GM12865 (cell line): ENCODE measurements around the gene MFF.
"Not testable (repeated sequence)": the region's sequence is repeated elsewhere in the genome, so short reads cannot be mapped to it uniquely, and the experiment has no call there.

Experiments used
- DNase-seq: peaks from one replicate; pipeline ENCODE4 v3.0.0; 2010; ENCODE audit warnings: low read depth
- H3K4me3 ChIP-seq: 2 replicates; pipeline ENCODE4 v1.5.1; 2011; ENCODE audit warnings: mild to moderate bottlenecking, low read depth, low read length, control low read depth
- TF ChIP-seq, protein P1 (sequence below): IDR thresholded peaks from 2 replicates; pipeline ENCODE4 v1.5.1; 2011; ENCODE audit warnings: low read length, control low read depth, low read depth, inconsistent platforms; ENCODE audit not compliant: insufficient read depth; ENCODE audit errors: missing control alignments

The MFF gene

DNA sequence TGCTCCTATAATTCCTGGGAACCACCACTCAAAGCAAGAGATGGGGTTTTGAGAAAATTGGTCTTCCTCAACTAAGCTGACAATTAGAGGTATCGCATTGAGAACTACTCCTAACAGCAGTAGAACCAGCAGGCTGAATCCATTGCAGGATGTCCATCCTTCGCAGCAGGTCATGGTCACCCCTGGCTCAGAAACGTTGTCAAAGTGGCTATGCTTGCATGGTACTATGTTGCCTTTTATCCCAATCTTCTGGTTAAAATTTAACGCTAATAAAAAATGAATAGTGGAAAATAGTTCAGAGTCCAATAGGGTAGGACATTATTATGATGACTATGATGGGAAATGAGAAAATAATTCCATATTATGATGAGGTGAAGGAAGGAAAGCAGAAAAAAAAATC lies 54.0 kb downstream of the MFF start, which contains the start of gene TM4SF20:
Gene TM4SF20, minus strand, starts transcription at position 212 of the 400 bp plus-strand sequence. Its CDS starts 38 bp downstream, at position 174.
- TF ChIP-seq, protein P1, sequence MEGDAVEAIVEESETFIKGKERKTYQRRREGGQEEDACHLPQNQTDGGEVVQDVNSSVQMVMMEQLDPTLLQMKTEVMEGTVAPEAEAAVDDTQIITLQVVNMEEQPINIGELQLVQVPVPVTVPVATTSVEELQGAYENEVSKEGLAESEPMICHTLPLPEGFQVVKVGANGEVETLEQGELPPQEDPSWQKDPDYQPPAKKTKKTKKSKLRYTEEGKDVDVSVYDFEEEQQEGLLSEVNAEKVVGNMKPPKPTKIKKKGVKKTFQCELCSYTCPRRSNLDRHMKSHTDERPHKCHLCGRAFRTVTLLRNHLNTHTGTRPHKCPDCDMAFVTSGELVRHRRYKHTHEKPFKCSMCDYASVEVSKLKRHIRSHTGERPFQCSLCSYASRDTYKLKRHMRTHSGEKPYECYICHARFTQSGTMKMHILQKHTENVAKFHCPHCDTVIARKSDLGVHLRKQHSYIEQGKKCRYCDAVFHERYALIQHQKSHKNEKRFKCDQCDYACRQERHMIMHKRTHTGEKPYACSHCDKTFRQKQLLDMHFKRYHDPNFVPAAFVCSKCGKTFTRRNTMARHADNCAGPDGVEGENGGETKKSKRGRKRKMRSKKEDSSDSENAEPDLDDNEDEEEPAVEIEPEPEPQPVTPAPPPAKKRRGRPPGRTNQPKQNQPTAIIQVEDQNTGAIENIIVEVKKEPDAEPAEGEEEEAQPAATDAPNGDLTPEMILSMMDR = no peak
- no peak within 1 kb of the TSS for H3K4me3 ChIP-seq
- no peak for DNase-seq

DNA sequence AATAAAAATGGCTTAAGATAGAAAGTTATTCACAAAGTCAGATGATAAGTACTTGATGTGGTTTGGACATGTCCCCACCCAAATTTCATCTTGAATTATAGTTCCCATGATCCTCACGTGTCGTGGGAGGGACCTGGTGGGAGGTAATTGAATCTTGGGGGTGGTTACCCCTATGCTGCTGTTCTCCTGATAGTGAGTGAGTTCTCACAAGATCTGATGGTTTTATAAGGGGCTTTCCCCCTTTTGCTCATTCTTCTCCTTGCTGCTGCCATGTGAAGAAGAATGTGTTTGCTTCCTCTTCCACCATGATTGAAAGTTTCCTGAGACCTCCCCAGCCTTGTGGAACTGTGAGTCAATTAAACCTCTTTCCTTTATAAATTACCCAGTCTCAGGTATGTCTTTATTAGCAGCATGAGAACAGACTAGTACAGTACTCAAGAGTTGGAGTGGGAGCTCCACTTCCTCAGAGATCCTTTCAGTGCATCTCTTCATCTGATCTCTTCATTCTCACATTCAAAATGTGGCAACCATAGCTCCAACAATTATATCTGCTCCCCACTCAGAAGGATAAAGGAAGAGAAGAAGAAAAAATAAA lies 57.3 kb downstream of the MFF start:
- not testable (repeated sequence) for H3K4me3 ChIP-seq, DNase-seq

- H3K4me3 ChIP-seq = no peak overlapping the region
- DNase-seq = no peak
Measured at GRCh38 chr2:227383686-227384085, 58.6 kb downstream of the MFF start.

GRCh38 chr2:227386630-227387029 lies 61.6 kb downstream of the MFF start:
- TF ChIP-seq, protein P1 = no peak
- no peak for DNase-seq
- H3K4me3 ChIP-seq = no peak overlapping the region

More at GRCh38 chr2:227383686-227384085, 58.6 kb downstream of the MFF start:
- TF ChIP-seq, protein P1 = no peak

DNA sequence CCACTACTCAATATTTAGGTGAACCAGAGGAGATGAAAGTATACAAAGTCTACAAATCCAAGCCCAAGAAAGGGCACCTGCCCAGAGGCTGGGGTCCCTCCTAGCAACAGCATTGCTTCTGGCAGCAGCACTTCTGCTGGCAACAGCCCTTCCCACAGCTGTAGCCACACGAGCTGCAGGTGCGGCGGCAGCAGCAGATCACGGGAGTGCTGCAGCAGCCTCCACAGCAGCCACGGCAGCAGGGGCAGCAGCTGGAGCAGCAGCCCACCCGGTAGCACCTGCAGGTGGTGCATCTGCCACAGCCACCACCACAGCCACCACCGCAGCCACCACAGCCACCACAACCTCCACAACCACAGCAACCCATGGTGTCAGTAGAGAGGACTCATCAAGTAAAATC lies 62.5 kb downstream of the MFF start, which contains the start of gene SCYGR1:
Gene SCYGR1, minus strand, starts transcription at position 367 of the 400 bp plus-strand sequence. Its CDS starts 0 bp downstream, at position 367.
- H3K4me3 ChIP-seq, DNase-seq: not testable (repeated sequence)

- TF ChIP-seq, protein P1 = no peak
- DNase-seq = no peak
Measured at GRCh38 chr2:227388537-227389011, 63.5 kb downstream of the MFF start.

GRCh38 chr2:227389231-227389630 lies 64.2 kb downstream of the MFF start:
- H3K4me3 ChIP-seq = no peak overlapping the region
- DNase-seq = no peak
- TF ChIP-seq, protein P1 = no peak

More at GRCh38 chr2:227388537-227389011, 63.5 kb downstream of the MFF start:
- H3K4me3 ChIP-seq = no peak overlapping the region

GRCh38 chr2:227389661-227390060 lies 64.6 kb downstream of the MFF start:
- DNase-seq = no peak
- TF ChIP-seq, protein P1 = no peak
- H3K4me3 ChIP-seq = no peak overlapping the region
